GM12801 (cell line): ENCODE data around the gene PTGES2.

Experiments
- TF ChIP-seq, protein P1 (sequence below): IDR thresholded peaks from one replicate; pipeline ENCODE4 v1.5.1; 2011; ENCODE audit warnings: control low read depth; ENCODE audit not compliant: insufficient read length; ENCODE audit errors: extremely low read depth

Gene PTGES2

DNA sequence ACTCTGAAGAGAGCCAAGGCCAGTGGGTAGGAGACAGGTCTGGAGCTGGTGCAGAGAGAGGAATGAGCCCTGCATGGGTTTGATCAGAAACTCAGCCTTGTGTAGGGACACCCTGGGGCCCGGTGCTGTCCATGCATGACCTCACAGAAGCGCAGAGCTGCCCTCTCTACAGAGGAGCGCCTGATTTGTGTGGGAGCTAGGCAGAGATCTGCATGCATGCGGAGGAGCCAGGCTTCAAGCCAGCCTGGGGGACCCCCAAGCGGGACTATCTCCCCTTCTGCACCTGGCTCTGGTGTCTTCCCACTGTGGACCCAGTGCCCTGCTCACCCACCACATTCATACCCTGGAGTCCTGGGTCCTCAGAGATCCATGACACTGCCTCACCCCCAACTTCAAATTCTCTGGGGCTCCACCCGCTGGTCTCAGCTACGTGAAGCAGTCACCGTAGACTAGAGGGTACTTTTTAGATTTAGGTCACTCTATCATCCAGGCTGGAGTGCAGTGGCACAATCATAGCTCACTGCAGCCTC is 19.1 kb upstream of the PTGES2 start:
- TF ChIP-seq, protein P1, sequence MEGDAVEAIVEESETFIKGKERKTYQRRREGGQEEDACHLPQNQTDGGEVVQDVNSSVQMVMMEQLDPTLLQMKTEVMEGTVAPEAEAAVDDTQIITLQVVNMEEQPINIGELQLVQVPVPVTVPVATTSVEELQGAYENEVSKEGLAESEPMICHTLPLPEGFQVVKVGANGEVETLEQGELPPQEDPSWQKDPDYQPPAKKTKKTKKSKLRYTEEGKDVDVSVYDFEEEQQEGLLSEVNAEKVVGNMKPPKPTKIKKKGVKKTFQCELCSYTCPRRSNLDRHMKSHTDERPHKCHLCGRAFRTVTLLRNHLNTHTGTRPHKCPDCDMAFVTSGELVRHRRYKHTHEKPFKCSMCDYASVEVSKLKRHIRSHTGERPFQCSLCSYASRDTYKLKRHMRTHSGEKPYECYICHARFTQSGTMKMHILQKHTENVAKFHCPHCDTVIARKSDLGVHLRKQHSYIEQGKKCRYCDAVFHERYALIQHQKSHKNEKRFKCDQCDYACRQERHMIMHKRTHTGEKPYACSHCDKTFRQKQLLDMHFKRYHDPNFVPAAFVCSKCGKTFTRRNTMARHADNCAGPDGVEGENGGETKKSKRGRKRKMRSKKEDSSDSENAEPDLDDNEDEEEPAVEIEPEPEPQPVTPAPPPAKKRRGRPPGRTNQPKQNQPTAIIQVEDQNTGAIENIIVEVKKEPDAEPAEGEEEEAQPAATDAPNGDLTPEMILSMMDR, result no peak

DNA sequence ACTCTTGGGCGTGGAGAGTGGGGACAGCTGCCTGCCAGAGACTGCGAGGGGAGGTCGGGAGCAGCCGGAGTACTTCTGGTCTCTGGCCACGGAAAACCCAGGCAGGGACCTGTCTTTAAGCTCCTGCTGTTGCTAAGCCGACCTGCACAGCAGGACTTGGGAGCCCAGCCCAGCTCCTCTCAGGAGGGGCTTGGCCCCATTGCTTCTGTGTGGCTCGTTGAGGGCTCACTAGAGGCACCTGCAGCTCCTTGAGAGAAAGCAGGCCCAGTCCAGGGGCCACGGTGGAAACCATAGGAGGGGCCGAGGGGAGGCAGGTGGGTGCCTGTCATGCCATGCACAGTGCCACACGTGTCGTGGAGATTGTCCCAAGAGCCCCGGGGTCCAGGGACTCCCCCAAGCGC is 18.4 kb upstream of the PTGES2 start:
- TF ChIP-seq, protein P1, result no peak

DNA sequence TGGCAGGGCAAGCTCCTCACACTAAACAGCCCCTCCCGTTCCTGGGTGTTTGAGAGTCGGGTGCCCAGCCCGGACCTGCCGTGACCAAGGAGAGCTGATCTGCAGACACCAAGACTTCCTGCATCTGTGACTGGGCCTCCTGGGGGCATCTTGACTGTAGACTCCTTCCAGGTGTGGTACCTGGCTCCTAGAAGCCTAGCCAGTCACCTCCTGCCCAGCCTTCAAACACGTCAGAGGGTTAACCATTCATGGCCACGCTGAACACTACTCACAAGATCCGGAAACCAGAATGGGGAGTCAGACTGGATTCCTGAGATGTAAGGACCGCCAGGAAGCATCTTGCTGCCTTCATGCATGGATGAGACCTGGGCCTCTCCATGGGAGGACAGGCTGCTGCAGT is 18.0 kb upstream of the PTGES2 start:
- TF ChIP-seq, protein P1, result no peak

DNA sequence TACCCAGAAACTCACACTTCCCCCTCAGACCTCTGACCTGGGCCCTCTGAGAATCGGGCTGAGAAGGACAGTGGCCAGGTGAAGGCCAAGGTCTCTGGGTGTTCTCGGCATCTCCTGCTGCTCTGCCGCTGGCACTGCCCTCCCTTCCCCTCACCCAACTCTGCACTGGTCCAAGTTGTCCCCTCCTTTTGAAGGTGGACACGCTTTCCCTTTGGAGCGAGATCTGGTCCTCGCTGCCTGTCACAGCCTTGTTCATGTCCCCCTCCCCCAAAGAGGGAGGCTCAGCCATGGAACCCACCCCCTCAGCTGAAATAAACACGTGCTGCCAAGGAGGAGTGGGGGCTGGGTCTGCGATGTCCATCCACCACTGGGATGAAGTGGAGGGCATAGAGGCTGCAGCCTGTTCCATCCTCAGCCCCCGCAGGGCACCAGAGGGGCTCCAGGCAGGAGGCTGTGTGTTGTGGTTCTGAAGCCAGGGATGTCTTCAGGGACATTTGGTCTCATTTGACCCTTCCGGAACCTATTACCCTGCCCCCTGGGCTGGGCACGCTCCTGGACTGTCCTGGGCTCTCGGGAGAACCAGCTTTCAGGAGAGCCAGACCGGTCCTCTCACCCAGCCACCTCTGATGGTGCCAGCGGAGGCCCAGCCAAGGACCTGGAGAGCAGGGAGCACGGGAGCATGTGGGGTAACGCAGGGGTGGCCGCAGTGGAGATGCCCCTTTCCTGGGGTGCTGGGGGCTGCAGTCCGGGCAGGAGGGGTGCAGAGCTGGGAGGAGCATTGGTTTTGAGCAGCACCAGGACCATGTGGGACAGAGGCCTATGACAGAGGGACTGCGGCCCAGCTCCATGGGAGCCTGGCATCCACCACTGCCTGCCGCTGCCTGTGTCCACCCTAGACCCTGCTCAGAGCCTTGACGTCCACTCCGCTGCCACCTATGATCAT is 17.0 kb upstream of the PTGES2 start:
- TF ChIP-seq, protein P1, result no peak

DNA sequence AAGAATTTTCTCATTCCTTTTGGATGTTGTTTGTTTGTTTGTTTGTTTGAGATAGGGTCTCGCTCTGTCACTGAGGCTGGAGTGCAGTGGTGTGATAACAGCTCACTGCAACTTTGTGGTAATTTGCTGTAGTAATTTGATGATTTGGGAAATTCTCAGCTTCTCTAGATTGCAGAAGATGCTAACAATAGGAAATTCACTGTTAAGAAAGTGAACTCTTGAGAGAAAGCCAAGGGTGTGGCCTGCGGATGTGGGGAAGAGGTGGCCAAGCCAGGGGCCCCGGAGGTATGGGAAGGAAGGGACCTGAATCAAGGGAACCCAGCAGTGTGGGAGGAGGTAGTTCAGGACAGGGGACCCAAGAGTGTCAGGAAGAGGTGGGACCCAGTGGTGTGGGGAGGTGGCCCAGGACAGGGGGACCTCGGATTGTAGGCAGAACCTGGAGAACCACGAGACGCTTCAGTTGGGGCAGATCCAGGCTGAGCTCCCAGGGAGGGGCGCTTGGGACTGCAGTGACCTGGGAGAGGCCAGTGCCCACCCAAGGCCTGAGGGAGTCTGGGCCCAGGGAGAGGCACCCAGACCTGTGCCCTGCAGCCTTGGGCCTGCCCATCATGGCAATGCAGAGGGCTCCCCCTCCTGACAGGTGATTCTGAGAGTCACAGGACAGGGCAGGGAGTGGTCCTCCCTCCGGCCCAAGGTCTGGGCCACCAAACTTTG is 16.2 kb upstream of the PTGES2 start:
- TF ChIP-seq, protein P1, result no peak

DNA sequence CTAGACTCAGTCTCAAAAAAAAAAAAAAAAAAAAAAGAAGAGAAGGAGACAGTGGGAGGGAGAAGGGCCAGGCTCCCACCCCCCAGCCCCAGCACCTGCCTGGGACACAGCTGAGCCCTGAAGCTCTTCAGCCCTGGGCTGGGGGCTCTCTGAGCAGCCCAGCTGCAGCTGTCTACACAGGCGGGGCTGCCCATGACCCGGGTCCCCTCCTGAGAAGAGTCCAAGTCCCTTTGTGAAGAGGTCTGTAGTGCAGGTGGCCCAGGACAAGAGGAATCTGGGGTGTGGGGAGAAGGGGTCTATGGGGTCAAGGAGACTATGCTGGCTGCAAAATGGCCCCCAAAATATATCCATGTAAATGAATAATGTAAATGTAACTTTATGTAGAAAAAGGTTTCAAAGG is 15.1 kb upstream of the PTGES2 start:
- TF ChIP-seq, protein P1, result no peak

DNA sequence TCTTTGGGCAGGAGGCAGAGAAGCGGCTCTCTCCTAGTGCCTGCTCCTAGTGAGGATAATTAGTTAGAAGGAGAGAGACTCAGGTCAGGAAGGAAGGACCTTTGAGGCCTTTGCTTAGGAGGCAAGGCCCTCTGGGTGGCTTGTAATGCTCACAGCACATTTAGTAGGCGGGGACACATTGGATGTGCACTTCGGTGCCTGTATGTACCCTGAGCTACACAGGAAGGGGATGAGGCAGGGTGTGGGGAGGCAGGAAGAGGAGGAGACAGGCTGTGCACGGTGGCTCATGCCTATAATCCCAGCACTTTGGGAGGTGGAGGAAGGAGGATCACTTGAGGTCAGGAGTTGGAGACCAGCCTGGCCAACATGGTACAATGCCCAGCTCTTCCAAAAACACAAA is 14.5 kb upstream of the PTGES2 start:
- TF ChIP-seq, protein P1, result no peak
